Gastroesophageal sphincter (tissue), 3 donors: Measurements from ENCODE around the gene SDR42E1.

Experiments used
- EP300 ChIP-seq: sonication (generic); formaldehyde crosslinking; IDR thresholded peaks from one replicate; pipeline ENCODE4 v1.6.1; 2017; ENCODE audit warnings: antibody characterized with exemption, mild to moderate bottlenecking
- POLR2A ChIP-seq, 2 donors: fragments of 450-650 bp; IDR thresholded peaks; one replicate each; pipeline ENCODE4 v1.6.1; 2017; ENCODE audit warnings: antibody characterized with exemption in 2 of 2, mild to moderate bottlenecking in 2 of 2, moderate library complexity in 1 of 2
- POLR2AphosphoS5 ChIP-seq: sonication (generic); formaldehyde crosslinking; IDR thresholded peaks from one replicate; pipeline ENCODE4 v1.6.1; 2017; ENCODE audit warnings: antibody characterized with exemption
- TF ChIP-seq, protein P1 (sequence below), 4 experiments: fragments of 200-600 bp in 2 of 4; fragments of 450-650 bp in 2 of 4; sonication (generic) in 1 of 4; IDR thresholded peaks; one replicate each; pipeline ENCODE4 v1.5.1; 2017 to 2019; ENCODE audit warnings: antibody characterized with exemption in 4 of 4, mild to moderate bottlenecking in 2 of 4, moderate library complexity in 2 of 4

DNA sequence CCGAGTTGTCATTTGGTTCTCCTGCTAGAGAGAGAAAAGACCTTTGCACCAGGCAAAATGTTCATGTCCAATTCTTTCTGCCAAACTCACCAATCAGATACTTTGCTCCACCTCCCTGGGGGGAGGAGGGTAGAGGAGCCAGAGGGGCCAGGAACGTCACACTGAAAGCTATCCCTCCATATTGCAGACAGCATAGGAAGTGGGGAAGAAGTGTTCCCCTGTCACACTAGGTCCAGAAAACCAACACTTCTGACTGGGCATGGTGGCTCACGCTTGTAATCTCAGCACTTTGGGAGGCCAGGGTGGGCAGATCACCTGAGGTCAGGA is 33.3 kb upstream of the SDR42E1 start:
- TF ChIP-seq, protein P1, sequence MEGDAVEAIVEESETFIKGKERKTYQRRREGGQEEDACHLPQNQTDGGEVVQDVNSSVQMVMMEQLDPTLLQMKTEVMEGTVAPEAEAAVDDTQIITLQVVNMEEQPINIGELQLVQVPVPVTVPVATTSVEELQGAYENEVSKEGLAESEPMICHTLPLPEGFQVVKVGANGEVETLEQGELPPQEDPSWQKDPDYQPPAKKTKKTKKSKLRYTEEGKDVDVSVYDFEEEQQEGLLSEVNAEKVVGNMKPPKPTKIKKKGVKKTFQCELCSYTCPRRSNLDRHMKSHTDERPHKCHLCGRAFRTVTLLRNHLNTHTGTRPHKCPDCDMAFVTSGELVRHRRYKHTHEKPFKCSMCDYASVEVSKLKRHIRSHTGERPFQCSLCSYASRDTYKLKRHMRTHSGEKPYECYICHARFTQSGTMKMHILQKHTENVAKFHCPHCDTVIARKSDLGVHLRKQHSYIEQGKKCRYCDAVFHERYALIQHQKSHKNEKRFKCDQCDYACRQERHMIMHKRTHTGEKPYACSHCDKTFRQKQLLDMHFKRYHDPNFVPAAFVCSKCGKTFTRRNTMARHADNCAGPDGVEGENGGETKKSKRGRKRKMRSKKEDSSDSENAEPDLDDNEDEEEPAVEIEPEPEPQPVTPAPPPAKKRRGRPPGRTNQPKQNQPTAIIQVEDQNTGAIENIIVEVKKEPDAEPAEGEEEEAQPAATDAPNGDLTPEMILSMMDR (IDR thresholded peaks at IDR 0.05), result no peak
- no peak for TF ChIP-seq POLR2AphosphoS5
- no peak for TF ChIP-seq POLR2A (IDR thresholded peaks at IDR 0.05)
- no peak for TF ChIP-seq EP300
